Measurements from ENCODE around the gene PHLDB3.

DNA sequence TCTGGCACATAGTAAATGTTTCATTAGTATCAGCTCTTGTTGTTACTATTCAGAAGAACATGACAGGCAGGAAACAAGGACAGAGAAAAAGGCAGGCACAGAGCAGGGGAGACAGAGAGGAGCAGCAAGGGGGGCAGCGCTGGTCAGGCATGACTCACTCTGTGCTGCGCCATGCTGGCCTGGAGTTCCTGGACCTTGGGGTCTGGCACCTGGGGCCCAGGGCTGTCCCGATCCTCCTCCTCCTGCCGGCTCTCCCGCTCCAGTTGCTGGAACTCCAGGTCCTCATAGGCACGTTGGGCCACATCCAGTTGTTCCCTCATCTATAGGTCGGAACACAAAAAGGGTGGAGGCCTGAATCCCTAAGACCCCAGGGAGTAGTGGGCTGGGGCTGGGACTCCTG, 7.6 kb downstream of the PHLDB3 start:
- TF ChIP-seq POLR2AphosphoS5 (IDR thresholded peaks at IDR 0.05; ENCODE audit: borderline replicate concordance, low read depth, low read length): no peak
- no peak for TF ChIP-seq EZH2 (IDR thresholded peaks at IDR 0.05)
- no peak for TF ChIP-seq FOXP2 (optimal IDR thresholded peaks at IDR 0.05; ENCODE audit: control extremely low read depth, extremely low read length, insufficient read depth)

All from SK-N-MC (cell line).